Measurements from ENCODE around the gene MRPS16.

Gene MRPS16

DNA sequence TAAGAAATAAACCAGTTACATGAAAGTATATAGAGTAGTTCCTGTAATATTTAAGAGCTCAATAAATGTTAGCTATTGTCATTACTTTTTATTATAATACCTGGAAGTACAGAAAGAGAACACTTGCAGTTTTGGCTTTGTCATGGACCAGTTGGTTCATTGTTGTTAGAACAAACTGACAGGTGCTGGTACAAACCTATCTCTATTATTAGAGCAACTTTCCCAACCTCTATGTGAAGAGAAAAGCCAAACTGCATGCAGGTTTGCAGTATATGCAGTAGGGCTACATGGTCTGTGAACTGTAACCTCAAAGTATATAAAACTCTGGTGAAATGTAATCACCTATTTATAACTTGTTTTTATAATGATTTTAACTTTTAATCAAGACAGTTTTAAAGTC lies 25.8 kb downstream of the MRPS16 start:
- Mint-ChIP-seq H3K27ac (no peak overlapping the region), H3K9me3 (no peaks in the 10 kb centered on the region)

DNA sequence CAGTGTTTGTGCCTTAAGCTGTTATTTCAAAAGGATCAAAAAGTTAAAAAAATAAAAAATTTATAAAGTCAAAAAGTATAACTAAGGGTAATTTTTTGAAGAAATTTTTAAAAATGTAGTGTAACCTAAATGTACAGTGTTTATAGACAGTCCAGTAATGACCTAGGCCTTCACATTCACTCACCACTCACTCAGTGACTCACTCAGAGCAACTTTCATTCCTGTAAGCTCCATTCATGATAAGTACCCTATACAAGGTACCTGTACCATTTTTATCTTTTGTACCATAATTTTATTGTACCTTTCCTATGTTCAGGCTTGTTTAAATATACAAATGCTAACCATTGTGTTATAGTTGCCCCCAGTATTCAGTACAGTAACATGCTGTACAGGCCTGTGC lies 26.9 kb downstream of the MRPS16 start:
- H3K27ac Mint-ChIP-seq: no peak overlapping the region
- no peaks in the 10 kb centered on the region for H3K9me3 Mint-ChIP-seq
- no peaks in the 10 kb centered on the region for H3K27me3 Mint-ChIP-seq (ENCODE audit: low read depth)
- DNase-seq (ENCODE audit: low spot score): no peak
- H3K36me3 Mint-ChIP-seq (ENCODE audit: low read depth): peaks cover 7% of the 10 kb centered on the region
- H3K4me3 Mint-ChIP-seq: no peak overlapping the region
- peaks cover 4% of the 10 kb centered on the region for H3K4me1 Mint-ChIP-seq (ENCODE audit: low read depth)

More for the DNA sequence above, 25.8 kb downstream of the MRPS16 start:
- DNase-seq (ENCODE audit: low spot score): no peak
- Mint-ChIP-seq H3K4me1 (ENCODE audit: low read depth) (peaks cover 4% of the 10 kb centered on the region), H3K27me3 (ENCODE audit: low read depth) (no peaks in the 10 kb centered on the region), H3K36me3 (ENCODE audit: low read depth) (peaks cover 15% of the 10 kb centered on the region), H3K4me3 (no peak overlapping the region)

DNA sequence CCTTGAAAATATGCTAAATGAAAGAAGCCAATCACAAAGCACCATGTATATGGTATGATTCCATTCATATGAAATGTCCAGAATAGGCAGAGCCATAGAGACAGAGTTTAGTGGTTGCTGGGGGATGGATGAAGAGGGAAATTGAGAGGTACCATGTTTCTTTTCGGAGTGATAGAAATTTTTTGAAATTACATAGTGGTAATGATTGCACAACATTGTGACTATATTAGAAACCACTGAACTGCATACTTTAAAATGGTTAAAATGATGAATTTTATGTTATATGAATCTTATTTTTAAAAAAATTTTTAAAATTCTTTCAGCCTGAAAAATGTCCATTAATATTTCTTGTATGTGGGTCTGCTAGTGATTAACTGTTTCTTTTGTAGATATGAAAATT lies 31.5 kb downstream of the MRPS16 start:
- H3K27me3 Mint-ChIP-seq (ENCODE audit: low read depth): no peaks in the 10 kb centered on the region
- peaks cover 18% of the 10 kb centered on the region for H3K4me1 Mint-ChIP-seq (ENCODE audit: low read depth)
- DNase-seq (ENCODE audit: low spot score): no peak
- H3K9me3 Mint-ChIP-seq: peaks cover 2% of the 10 kb centered on the region
- peaks cover 22% of the 10 kb centered on the region for H3K36me3 Mint-ChIP-seq (ENCODE audit: low read depth)
- no peak overlapping the region for H3K27ac Mint-ChIP-seq
- H3K4me3 Mint-ChIP-seq: no peak overlapping the region

- Mint-ChIP-seq H3K4me3 (no peak overlapping the region), H3K27ac (no peak overlapping the region), H3K4me1 (ENCODE audit: low read depth) (peaks cover 18% of the 10 kb centered on the region), H3K9me3 (peaks cover 3% of the 10 kb centered on the region), H3K36me3 (ENCODE audit: low read depth) (peaks cover 29% of the 10 kb centered on the region), H3K27me3 (ENCODE audit: low read depth) (no peaks in the 10 kb centered on the region)
- DNase-seq (ENCODE audit: low spot score): no peak
These were observed 33.1 kb downstream of the MRPS16 start for GRCh38 chr10:73219384-73219783.

GRCh38 chr10:73218431-73219191 lies 33.8 kb downstream of the MRPS16 start:
- H3K4me3 Mint-ChIP-seq: no peak overlapping the region
- peaks cover 29% of the 10 kb centered on the region for H3K36me3 Mint-ChIP-seq (ENCODE audit: low read depth)
- DNase-seq (ENCODE audit: low spot score): no peak
- H3K27ac Mint-ChIP-seq: no peak overlapping the region
- no peaks in the 10 kb centered on the region for H3K27me3 Mint-ChIP-seq (ENCODE audit: low read depth)
- H3K9me3 Mint-ChIP-seq: peaks cover 3% of the 10 kb centered on the region
- peaks cover 16% of the 10 kb centered on the region for H3K4me1 Mint-ChIP-seq (ENCODE audit: low read depth)

DNA sequence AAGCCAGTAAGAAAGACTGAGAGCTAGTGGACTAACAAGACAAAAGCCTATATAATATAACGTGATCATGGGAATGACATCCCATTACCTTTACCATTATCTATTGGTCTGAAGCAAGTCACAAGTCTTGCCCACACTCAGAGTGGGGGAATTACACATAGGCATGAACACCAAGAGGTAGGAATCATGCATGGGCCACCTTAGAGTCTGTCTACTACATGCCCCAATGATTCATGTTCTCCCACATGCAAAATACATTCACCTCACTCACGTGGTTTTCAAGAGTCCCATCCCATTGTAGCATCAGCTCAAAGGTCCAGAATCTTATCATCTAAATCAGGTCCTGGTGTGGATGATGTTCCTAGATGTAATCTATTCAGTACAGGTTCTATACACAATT lies 34.8 kb downstream of the MRPS16 start:
- no peak for DNase-seq (ENCODE audit: low spot score)
- no peaks in the 10 kb centered on the region for H3K27me3 Mint-ChIP-seq (ENCODE audit: low read depth)
- H3K27ac Mint-ChIP-seq: no peak overlapping the region
- H3K36me3 Mint-ChIP-seq (ENCODE audit: low read depth): peaks cover 28% of the 10 kb centered on the region
- H3K9me3 Mint-ChIP-seq: peaks cover 3% of the 10 kb centered on the region
- H3K4me3 Mint-ChIP-seq: no peak overlapping the region
- H3K4me1 Mint-ChIP-seq (ENCODE audit: low read depth): peaks cover 13% of the 10 kb centered on the region

- peaks cover 13% of the 10 kb centered on the region for H3K4me1 Mint-ChIP-seq (ENCODE audit: low read depth)
- peaks cover 22% of the 10 kb centered on the region for H3K36me3 Mint-ChIP-seq (ENCODE audit: low read depth)
- DNase-seq (ENCODE audit: low spot score): no peak
- no peaks in the 10 kb centered on the region for H3K27me3 Mint-ChIP-seq (ENCODE audit: low read depth)
- peaks cover 3% of the 10 kb centered on the region for H3K9me3 Mint-ChIP-seq
- no peak overlapping the region for H3K4me3 Mint-ChIP-seq
- no peak overlapping the region for H3K27ac Mint-ChIP-seq
These were observed 36.7 kb downstream of the MRPS16 start for GRCh38 chr10:73215749-73216148.

GRCh38 chr10:73211106-73211811 lies 41.2 kb downstream of the MRPS16 start:
- Mint-ChIP-seq H3K27ac (no peak overlapping the region), H3K4me1 (ENCODE audit: low read depth) (no peaks in the 10 kb centered on the region), H3K9me3 (peaks cover 3% of the 10 kb centered on the region), H3K36me3 (ENCODE audit: low read depth) (peaks cover 9% of the 10 kb centered on the region), H3K27me3 (ENCODE audit: low read depth) (no peaks in the 10 kb centered on the region), H3K4me3 (no peak overlapping the region)
- DNase-seq (ENCODE audit: low spot score): no peak

DNA sequence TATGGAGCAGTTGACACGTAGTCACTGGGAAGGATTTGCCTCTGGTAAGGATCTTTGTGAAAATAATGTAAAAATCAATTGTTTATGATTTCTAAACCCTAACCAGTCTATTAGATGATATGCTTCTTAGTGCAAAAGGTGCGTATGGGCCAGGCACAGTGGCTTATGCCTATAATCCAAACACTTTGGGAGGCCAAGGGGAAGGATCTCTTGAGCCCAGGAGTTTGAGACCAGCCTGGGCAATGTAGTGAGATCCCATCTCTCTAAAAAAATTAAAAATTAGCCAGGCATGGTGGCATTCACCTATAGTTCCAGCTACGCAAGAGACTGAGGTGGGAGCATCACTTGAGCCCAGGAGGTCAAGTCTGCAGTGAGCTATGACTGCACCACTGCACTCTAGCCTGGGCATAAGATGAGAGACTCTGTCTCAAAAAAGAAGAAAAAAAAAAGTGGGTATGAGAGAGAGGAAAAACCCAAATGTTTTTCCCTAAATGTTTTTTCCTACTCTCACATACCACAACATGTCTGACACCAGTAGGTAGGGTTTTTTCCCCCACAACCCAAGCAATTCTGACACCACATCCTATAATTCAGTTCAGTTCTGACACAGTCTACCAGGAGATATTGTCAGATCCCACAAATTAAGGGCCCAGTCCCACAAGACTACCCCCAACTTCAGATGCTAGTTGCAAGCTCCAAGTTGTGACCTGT lies 41.9 kb downstream of the MRPS16 start:
- Mint-ChIP-seq H3K27me3 (ENCODE audit: low read depth) (no peaks in the 10 kb centered on the region), H3K4me1 (ENCODE audit: low read depth) (no peaks in the 10 kb centered on the region), H3K4me3 (no peak overlapping the region), H3K27ac (no peak overlapping the region), H3K9me3 (no peaks in the 10 kb centered on the region), H3K36me3 (ENCODE audit: low read depth) (peaks cover 5% of the 10 kb centered on the region)
- DNase-seq (ENCODE audit: low spot score): no peak

DNA sequence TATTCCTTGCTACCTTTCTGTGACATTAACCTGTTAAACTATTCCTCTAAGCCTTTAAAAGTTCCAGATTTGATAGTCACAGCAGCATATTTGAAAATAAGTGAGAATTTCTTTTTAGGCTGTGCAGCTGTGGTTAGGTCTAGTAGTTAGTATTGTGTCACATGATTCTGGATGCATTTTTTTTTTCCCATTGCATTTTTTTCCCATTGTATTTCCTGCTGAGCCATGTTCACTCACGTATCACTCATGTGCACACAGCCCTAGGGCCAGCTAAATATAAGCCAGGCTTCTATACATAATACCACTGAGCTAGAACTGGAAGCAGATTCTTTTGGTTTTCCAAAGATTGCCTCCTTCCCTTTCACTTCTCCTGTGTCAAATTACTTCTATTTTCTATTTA lies 42.7 kb downstream of the MRPS16 start:
- peaks cover 4% of the 10 kb centered on the region for H3K36me3 Mint-ChIP-seq (ENCODE audit: low read depth)
- H3K27ac Mint-ChIP-seq: no peak overlapping the region
- no peak overlapping the region for H3K4me3 Mint-ChIP-seq
- no peaks in the 10 kb centered on the region for H3K27me3 Mint-ChIP-seq (ENCODE audit: low read depth)
- no peak for DNase-seq (ENCODE audit: low spot score)
- H3K4me1 Mint-ChIP-seq (ENCODE audit: low read depth): no peaks in the 10 kb centered on the region
- H3K9me3 Mint-ChIP-seq: no peaks in the 10 kb centered on the region

DNA sequence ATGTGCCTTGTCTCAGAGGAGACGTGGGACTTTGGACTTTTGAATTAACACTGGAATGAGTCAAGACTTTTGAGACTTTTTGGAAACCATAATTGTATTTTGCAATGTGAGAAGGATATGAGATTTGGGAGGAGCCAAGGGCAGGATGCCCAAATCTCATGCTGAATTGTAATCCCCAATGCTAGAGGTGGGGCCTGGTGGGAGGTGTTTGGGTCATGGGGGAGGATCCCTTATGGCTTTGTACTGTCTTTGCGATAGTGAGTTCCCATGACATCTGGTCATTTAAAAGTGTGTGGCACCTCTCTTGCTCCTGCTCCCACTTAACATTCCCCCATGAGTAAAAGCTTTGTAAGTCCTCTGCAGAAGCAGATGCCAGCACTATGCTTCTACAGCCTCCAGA lies 44.6 kb downstream of the MRPS16 start:
- no peaks in the 10 kb centered on the region for H3K27me3 Mint-ChIP-seq (ENCODE audit: low read depth)
- H3K4me3 Mint-ChIP-seq: no peak overlapping the region

DNA sequence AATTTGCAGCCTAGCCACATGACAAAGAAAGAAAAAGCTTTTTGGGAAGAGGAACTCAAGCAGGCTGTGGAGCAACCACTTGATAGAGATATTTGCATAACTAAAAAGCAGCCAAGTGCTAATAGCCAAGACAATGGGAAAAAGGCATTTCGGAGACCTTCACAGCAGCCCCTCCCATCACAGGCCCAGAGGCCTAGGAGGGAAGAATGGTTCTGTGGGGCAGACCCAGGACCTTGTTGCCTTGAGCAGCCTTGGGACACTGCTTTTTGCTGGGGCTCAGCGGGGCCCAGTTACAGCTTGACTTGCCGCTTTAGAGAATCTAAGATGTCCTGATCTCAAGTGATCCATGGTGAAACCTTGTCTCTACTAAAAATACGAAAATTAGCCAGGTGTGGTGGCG lies 46.1 kb downstream of the MRPS16 start:
- Mint-ChIP-seq H3K36me3 (ENCODE audit: low read depth) (peaks cover 2% of the 10 kb centered on the region), H3K27ac (no peak overlapping the region), H3K9me3 (no peaks in the 10 kb centered on the region), H3K4me3 (no peak overlapping the region), H3K27me3 (ENCODE audit: low read depth) (no peaks in the 10 kb centered on the region), H3K4me1 (ENCODE audit: low read depth) (no peaks in the 10 kb centered on the region)
- DNase-seq (ENCODE audit: low spot score): no peak

More for the DNA sequence above, 44.6 kb downstream of the MRPS16 start:
- H3K9me3 Mint-ChIP-seq: no peaks in the 10 kb centered on the region
- H3K36me3 Mint-ChIP-seq (ENCODE audit: low read depth): peaks cover 2% of the 10 kb centered on the region
- no peak overlapping the region for H3K27ac Mint-ChIP-seq
- no peak for DNase-seq (ENCODE audit: low spot score)
- H3K4me1 Mint-ChIP-seq (ENCODE audit: low read depth): no peaks in the 10 kb centered on the region

GRCh38 chr10:73205890-73206289 lies 46.6 kb downstream of the MRPS16 start:
- Mint-ChIP-seq H3K9me3 (no peaks in the 10 kb centered on the region), H3K4me1 (ENCODE audit: low read depth) (no peaks in the 10 kb centered on the region), H3K36me3 (ENCODE audit: low read depth) (peaks cover 2% of the 10 kb centered on the region), H3K4me3 (no peak overlapping the region), H3K27me3 (ENCODE audit: low read depth) (no peaks in the 10 kb centered on the region), H3K27ac (no peak overlapping the region)
- no peak for DNase-seq (ENCODE audit: low spot score)

DNA sequence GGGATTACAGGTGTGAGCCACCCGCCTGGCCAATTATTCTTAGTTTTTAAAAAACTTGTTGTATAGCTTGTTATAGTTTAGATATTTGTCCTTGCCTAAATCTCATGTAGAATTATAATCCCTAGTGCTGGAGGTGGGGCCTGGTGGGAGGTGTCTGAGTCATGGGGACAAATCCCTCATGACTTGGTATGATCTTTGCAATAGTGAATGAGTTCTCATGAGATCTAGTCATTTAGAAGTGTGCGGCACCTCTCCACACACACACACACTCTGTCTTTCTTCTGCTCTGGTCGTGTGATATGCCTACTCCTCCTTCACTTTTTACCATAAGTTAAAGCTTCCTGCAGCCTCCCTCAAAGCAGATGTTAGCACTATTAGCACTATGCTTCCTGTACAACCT lies 47.4 kb downstream of the MRPS16 start:
- Mint-ChIP-seq H3K27me3 (ENCODE audit: low read depth) (no peaks in the 10 kb centered on the region), H3K27ac (no peak overlapping the region), H3K9me3 (no peaks in the 10 kb centered on the region), H3K36me3 (ENCODE audit: low read depth) (peaks cover 2% of the 10 kb centered on the region), H3K4me1 (ENCODE audit: low read depth) (no peaks in the 10 kb centered on the region), H3K4me3 (no peak overlapping the region)
- no peak for DNase-seq (ENCODE audit: low spot score)
